ENCODE data around the gene HNRNPA1L2.
"Not testable (repeated sequence)": the region's sequence is repeated elsewhere in the genome, so short reads cannot be mapped to it uniquely, and the experiment has no call there.

HNRNPA1L2 gene

DNA sequence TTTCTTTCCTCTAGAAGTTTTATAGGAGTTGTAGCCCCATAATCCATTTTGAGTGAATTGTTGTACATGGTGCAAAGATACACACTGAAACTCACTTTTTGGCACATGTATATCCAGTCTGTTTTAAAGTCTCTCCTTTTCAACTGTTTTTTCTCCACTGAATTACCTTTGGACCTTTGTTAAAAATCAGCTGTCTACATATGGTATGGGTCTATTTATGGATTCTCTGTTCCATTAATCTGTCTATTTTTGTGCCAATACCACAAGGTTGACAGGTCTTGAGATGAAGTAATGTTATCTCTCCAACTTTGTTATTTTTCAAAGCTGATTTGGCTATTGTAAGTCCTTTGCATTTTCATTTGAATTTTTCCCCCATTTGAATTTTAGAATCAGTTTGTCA, 4.7 kb downstream of the HNRNPA1L2 start:
- no peak for DNase-seq (ENCODE audit: low spot score)

DNA sequence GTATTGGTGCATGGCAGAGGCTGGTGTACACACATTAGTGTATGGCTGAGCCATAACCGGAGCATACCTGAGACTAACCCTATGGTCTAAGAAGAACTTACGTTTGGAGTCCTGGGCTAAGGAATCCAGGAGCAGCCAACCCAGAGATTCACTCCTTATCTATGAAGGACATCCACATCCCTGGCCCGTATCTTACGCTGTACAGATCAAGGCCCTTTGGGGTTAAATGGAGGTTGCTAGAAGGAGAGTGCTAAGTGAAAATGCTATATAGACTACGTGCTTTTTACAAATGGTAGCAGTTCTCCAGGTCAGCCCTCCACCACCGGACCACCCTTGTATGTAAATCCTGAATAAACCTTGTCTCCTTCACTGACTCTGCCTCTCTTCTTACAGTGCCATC, 8.5 kb downstream of the HNRNPA1L2 start:
- peak; percentile 20 for DNase-seq (ENCODE audit: low spot score)

DNA sequence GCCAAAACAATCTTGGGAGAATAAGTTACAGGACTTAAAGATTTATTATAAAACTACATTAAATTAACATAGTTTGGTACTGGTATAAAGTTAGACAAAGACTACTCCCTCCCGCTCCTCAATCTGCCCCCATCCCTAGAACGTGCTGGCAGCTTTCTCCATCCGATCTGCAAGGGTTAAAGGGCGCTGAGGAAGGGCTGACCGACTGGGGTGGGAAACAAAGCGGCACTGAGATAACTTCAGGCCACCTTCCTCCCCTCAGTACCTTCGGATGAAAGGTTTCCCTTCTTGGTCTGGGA, 9.6 kb downstream of the HNRNPA1L2 start:
- no peak for DNase-seq (ENCODE audit: low spot score)

DNA sequence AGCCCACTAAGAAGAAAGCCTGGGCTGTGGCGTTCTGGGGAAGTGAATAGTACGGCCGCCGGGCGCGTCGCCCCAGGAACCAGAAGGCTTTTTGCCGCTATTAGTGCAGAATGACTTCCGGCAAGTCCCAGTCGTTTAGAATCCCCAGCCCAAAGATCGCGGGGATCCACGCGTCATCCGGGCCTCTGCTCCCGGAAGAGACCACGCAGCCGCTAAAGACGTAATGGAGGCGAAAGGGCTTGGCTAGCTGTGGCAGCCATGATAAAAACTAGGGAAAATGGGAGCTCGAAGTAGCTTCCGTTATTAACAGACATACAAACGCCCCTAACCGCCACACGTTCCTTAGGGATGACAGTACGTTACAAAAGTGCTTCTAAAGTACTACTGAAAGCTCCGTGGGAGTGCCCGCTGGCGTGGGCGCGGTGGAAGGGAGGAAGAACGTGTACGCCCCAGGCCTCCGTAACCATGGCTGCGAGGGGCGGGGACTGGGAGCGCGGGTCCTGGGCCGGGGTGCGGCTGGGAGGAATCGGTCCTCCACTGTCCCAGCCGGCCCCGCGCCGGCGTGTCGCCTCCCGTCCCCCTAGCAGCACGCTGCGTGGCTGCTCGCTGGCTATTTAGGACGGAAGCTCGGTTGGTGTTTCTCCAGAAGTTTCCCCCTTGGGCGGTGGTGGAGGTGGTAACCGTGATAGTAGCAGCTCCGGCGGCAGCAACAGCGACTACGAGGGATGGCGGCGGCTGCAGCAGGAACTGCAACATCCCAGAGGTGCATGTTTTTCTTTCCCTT, 10.2 kb downstream of the HNRNPA1L2 start, which contains the start of gene SUGT1:
Gene SUGT1, plus strand, starts transcription at position 641 of the 784 bp plus-strand sequence. Its CDS starts 85 bp downstream, at position 726.
- DNase-seq (ENCODE audit: low spot score), result peak; percentile 93

DNA sequence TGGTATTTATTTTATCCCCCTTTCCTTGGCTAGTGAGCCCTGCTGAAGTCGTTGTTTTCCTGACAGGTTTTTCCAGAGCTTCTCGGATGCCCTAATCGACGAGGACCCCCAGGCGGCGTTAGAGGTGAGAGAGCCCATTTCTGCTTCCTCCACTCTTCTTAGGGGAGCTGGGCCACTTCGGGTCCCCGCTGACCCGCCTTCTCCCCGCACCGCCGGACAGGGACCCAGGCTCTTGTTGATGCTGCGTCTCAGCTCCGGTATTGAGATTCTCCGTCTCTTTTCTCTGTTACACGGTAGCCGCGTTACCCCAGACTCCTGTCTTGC, 10.7 kb downstream of the HNRNPA1L2 start:
- DNase-seq (ENCODE audit: low spot score), result no peak

DNA sequence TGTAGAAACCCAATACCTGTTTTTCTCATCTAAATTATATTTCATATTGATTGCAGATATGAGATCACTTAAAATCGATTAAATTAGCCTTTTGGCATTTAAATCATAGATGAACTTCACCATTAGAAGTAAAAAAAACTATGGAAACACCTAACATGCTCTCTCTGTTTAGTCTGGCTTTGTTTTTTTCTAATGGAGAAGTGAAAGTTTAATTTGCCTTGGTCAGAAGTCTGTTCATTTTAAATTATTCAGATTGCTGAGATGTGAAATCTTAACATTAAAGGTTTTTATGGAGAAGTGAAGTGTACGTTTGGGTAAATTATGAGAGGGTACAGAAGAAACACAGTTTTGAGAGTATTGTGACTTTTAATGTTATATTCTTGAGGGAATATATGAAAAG, 17.1 kb downstream of the HNRNPA1L2 start:
- DNase-seq (ENCODE audit: low spot score), result no peak

DNA sequence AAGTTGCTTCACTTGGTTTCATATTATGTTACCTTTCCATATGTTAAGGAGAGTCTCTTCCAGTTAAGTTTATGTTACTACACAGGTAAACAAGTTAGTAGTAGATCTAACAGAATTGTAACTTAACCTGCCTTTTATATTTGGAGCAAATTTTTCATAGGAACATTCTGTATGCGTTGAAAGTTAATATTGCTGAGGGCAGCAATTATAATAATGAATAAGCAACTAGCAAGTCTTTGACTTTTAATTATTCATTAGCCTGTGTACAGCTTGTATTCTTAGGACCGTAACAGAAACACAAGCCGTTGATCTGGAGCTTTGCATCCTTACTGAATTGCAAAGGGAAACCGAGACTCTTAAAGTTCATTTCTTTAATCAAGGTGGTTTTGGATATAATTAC, 22.0 kb downstream of the HNRNPA1L2 start:
- DNase-seq (ENCODE audit: low spot score), result no peak

DNA sequence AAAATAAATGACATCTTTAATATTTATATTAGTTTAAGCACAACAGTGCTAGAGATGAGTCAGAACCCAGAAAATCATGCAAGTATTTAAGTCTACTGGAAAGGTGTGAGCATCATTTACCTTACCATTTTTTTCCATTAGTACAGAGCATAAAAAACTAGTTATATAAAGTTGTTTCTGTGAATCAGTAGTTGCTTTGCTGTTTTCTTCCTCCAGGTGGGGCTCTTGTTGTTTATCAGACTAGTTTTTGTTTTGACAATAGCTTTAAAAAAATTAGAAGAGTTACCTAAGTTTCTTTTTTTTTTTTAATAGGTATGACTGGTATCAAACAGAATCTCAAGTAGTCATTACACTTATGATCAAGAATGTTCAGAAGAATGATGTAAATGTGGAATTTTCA, 23.1 kb downstream of the HNRNPA1L2 start:
- DNase-seq (ENCODE audit: low spot score), result peak; percentile 44

DNA sequence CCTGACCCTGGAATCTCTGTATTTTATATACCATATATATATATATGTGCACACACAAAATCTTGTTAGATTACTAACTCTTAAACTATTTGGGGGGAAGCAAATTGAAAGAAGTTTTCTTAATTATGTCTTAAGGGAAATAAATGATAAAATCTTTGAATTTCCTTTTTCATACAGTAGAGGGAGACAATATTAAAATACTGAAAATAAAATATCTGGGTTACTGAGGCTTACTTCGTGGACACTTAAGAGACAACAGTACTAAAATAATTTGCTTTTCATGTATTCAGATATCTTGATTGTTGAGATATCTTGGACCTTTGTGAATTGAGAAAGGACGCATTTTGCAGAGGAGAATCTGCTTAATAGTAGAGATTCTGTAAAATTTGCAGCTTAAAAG, 27.4 kb downstream of the HNRNPA1L2 start:
- DNase-seq (ENCODE audit: low spot score), result peak; percentile 15

DNA sequence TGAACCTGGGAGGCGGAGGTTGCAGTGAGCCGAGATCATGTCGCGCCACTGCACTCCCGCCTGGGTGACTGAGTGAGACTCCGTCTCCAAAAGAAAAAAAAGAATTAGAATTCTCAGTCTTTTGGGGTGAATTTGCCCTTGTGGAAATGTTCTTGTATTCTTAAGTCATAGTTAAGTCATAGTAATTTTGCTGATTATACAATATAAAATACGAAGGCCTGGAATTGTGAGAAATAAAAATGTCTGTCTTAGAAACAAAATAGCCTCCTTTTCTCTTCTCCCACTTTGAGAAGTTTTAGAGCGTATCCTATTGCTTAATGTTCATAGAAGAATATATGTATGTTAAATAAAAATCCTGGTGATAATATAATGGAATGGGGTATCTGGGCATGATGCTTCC, 28.5 kb downstream of the HNRNPA1L2 start:
- DNase-seq (ENCODE audit: low spot score), result no peak

DNA sequence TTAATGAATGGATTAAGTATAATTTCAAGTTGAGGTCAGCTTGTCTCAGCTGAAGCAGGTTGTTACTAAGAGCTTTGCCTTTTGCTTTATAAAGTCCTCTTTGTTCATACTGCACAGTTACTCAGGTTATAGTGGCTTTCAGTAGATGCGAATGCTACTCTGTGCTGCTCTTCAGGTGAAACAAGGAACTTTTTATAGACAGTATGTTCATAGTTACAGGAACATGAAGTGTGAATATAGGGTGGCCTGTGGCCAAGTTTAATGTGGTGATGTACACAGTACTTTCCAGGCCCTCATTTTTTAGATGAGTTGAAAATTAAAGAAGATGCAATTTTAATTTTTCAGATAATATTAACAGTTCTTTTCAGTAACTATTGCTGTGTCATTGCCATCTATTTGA, 31.2 kb downstream of the HNRNPA1L2 start:
- no peak for DNase-seq (ENCODE audit: low spot score)

DNA sequence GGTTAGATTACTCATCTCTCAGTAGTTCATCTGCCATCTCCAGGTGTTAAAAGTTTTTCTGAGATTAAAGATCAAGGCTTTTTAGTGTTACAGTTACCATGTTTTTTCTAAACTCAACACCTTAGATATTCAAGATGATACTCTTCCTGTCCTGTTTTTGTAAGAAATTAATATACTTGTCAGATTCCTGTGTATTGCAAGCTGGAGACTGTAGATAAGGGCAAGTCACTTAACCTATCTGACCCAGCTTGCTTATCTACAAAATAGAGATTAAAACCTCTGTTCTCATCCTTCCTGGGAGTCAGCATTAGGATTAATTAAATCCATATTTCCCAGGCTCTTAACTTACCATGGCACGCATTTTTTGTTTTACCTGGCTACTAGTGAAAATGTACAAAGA, 35.6 kb downstream of the HNRNPA1L2 start:
- DNase-seq (ENCODE audit: low spot score), result no peak

DNA sequence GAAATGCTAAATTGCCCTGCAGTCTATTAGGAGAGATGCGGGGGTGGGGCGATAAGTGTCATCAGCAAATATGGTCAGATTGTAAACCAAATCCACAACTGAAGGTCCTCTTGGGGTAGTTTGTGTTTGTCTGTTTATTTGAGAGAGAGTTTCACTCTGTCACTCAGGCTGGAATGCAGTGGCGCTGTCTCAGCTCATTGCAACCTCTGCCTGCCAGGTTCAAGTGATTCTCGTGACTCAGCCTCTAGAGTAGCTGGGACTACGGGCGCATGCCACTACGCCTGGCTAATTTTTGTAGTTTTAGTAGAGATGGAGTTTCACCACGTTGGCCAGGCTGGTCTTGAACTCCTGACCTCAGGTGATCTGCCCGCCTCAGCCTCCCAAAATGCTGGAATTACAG, 43.6 kb downstream of the HNRNPA1L2 start:
- not testable (repeated sequence) for DNase-seq (ENCODE audit: low spot score)

DNA sequence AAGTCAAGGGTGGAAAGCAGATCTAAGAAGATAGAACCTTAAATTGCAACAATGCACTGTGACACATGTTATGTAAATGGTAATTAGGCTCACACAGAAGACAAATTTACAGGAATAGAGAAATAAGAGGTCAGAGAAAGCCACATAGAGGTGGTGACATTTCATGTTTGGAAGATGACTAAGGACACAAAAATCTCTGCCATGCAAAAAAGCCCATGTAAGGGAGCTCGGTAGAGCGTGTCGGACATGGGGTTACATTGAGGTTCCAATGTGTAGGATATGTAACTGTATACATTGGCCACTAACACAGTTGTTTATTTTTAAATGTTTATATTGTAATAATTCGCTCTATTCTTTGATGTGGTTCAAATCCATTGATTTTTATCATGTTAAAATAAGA, 44.1 kb downstream of the HNRNPA1L2 start:
- DNase-seq (ENCODE audit: low spot score), result no peak
